ENCODE data around the gene ZNF608.

GRCh38 chr5:124736082-124736804, 10.2 kb downstream of the ZNF608 start:
- TF ChIP-seq CTCF (conservative IDR thresholded peaks at IDR 0.05; ENCODE audit: low read depth, low read length), result no peak
- no peak for TF ChIP-seq EZH2 (IDR thresholded peaks at IDR 0.05; ENCODE audit: borderline replicate concordance, low read depth, low read length, poor library complexity, severe bottlenecking)

All from A673 (cell line).